Cardiac fibroblast (primary cell): ENCODE measurements around the gene STK11.
A peak's percentile ranks its signal among the peaks of the same experiment; 100 is the strongest.

ENCODE experiments used
- DNase-seq, 2 donors: peaks; one replicate each; pipeline versions ENCODE4 v3.0.0 to v3.0.0-alpha.2; 2010; ENCODE audit warnings: low read depth in 2 of 2
- H3K4me3 ChIP-seq, 2 donors: replicated peaks in 1 of 2; 1 replicate in 1 of 2; 2 replicates in 1 of 2; pipeline ENCODE4 v1.5.1; 2011; ENCODE audit warnings: low read depth in 2 of 2, low read length in 2 of 2, mild to moderate bottlenecking in 2 of 2, moderate library complexity in 1 of 2
- TF ChIP-seq, protein P1 (sequence below): IDR thresholded peaks from one replicate; pipeline ENCODE4 v1.5.1; 2011; ENCODE audit warnings: low read depth, mild to moderate bottlenecking, low read length, inconsistent platforms

The STK11 gene

GRCh38 chr19:1268226-1269064 is 62.9 kb downstream of the STK11 start:
- peak overlapping the region in 1 of 2 donors; percentile 10 for H3K4me3 ChIP-seq
- DNase-seq: no peak
- TF ChIP-seq, protein P1, sequence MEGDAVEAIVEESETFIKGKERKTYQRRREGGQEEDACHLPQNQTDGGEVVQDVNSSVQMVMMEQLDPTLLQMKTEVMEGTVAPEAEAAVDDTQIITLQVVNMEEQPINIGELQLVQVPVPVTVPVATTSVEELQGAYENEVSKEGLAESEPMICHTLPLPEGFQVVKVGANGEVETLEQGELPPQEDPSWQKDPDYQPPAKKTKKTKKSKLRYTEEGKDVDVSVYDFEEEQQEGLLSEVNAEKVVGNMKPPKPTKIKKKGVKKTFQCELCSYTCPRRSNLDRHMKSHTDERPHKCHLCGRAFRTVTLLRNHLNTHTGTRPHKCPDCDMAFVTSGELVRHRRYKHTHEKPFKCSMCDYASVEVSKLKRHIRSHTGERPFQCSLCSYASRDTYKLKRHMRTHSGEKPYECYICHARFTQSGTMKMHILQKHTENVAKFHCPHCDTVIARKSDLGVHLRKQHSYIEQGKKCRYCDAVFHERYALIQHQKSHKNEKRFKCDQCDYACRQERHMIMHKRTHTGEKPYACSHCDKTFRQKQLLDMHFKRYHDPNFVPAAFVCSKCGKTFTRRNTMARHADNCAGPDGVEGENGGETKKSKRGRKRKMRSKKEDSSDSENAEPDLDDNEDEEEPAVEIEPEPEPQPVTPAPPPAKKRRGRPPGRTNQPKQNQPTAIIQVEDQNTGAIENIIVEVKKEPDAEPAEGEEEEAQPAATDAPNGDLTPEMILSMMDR: no peak

DNA sequence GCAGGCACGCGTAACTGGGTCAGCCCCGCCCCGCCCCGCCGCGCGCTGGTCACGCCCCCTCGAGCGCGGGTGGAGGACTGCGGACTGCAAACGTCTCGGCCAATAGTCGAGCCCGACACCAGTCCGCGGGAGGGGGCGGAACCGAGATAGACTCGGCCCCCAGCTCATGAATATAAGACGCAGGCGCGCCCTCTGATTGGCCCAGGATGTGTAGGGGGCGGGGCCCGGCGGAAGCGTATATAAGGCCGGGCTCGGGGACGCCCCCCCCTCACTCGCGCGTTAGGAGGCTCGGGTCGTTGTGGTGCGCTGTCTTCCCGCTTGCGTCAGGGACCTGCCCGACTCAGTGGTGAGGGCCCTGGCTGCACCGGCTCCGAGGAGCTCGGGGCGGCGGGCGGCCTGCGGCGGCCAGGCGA is 63.5 kb downstream of the STK11 start, which contains the start of gene CIRBP:
Gene CIRBP (plus strand): TSS at position 268 of the 413 bp plus-strand sequence. CDS start 1,602 bp downstream, outside the sequence.
- peak; percentile 100 for DNase-seq
- TF ChIP-seq, protein P1: no peak
- peak within 1 kb of the TSS; percentile 67 to 82 for H3K4me3 ChIP-seq

DNA sequence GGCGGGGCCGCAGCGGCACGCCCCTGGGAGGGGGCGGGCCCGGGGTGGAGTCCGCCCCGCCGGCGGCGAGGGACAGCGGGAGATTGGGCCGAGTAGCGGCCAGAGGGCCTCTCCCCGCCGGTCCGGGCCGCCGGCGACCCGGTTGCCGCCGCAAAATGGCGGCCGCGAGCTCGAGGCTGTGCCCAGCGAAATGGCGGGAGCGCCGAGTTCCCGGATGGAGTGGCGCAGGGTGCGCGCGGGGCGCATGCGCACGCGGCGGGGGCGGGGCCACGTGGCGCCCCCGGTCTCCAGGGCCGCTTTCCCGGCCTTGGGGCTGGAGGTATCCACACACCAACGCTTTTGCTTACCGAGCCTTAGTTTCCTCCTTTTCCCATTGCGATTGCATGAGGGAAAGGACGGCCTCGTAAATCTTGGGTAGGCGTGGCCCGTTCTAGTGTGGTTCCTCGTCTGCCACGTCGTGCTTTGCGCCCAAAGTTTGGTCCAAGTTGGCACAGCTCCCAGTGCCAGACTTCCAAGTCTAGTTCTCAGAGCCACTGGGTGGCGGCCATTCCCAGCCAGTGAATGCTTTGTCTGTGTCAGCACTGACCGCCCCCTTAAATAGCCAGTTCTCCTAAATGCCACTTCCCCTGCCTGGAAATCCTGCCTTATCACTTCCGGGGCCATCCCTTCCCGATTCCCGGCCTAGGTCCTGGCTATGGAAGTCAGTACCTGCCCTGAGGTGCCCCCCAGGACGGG is 64.1 kb downstream of the STK11 start:
- DNase-seq: peak; percentile 93 to 94
- TF ChIP-seq, protein P1: no peak
- peak overlapping the region; percentile 67 to 82 for H3K4me3 ChIP-seq

GRCh38 chr19:1270213-1270853 is 64.8 kb downstream of the STK11 start:
- TF ChIP-seq, protein P1: no peak
- H3K4me3 ChIP-seq: peak overlapping the region; percentile 67 to 82
- DNase-seq: no peak

GRCh38 chr19:1270854-1271527 is 65.4 kb downstream of the STK11 start:
- TF ChIP-seq, protein P1: no peak
- peak in 1 of 2 donors; percentile 6 for DNase-seq
- H3K4me3 ChIP-seq: peak overlapping the region; percentile 67 to 82
